H1 (cell line): ENCODE measurements around the gene ZNF747. TPM values are rescaled to one million over a fixed set of nuclear protein-coding genes. Genes with fewer than 3 reads are reported as not detected.

Source experiments
- CTCF ChIA-PET: fragments of 300-600 bp; sonication (Branson Sonifier 250); formaldehyde crosslinking; loops from one replicate; lab custom pipeline; 2021; ENCODE audit not compliant: partially characterized antibody; lab: Charles Lee
- POLR2A ChIA-PET: fragments of 300-600 bp; sonication (Branson Sonifier 250); formaldehyde crosslinking; loops from one replicate; lab custom pipeline; 2021; ENCODE audit warnings: inconsistent platforms; ENCODE audit not compliant: partially characterized antibody; lab: Charles Lee
- DNase-seq, 2 experiments: peaks; one replicate each; pipeline versions ENCODE4 v3.0.0 to v3.0.0-alpha.2; 2010 to 2022; ENCODE audit warnings: low spot score in 2 of 2, low read depth in 1 of 2, mixed read lengths in 1 of 2
- FAIRE-seq: peaks from 2 replicates; lab custom pipeline; 2011; peaks lifted over from hg19 to GRCh38; lab: Jason Lieb, UNC
- H2AFZ ChIP-seq: 2 replicates; pipeline ENCODE4 v1.8.1; 2012; ENCODE audit warnings: low read length, inconsistent platforms
- H2AK5ac ChIP-seq: 2 replicates; pipeline ENCODE4 v1.6.1; 2013; ENCODE audit warnings: low read depth, low read length
- H2BK120ac ChIP-seq: replicated peaks from 2 replicates; pipeline ENCODE3; 2013; ENCODE audit warnings: low read depth, low read length, inconsistent platforms
- H2BK12ac ChIP-seq: 2 replicates; pipeline ENCODE4 v1.6.1; 2013; ENCODE audit warnings: low read depth, low read length
- H2BK15ac ChIP-seq: 2 replicates; pipeline ENCODE4 v1.6.1; 2013; ENCODE audit warnings: low read length
- H2BK20ac ChIP-seq: 2 replicates; pipeline ENCODE4 v1.6.1; 2013; ENCODE audit warnings: low read length
- H2BK5ac ChIP-seq: 2 replicates; pipeline ENCODE4 v1.6.1; 2013; ENCODE audit warnings: low read depth, low read length
- H3K14ac ChIP-seq: 2 replicates; pipeline ENCODE4 v1.6.1; 2013; ENCODE audit warnings: inconsistent platforms; ENCODE audit not compliant: insufficient read length
- H3K18ac ChIP-seq: 2 replicates; pipeline ENCODE4 v1.6.1; 2013; ENCODE audit warnings: low read length; ENCODE audit errors: extremely low read depth
- H3K23ac ChIP-seq: 2 replicates; pipeline ENCODE4 v1.6.1; 2013; ENCODE audit warnings: inconsistent platforms; ENCODE audit not compliant: insufficient read length
- H3K23me2 ChIP-seq: 2 replicates; pipeline ENCODE4 v1.6.1; 2013; ENCODE audit warnings: low read depth, low read length
- H3K27ac ChIP-seq: 2 replicates; pipeline ENCODE4 v1.6.1; 2011; ENCODE audit warnings: low read depth, low read length, inconsistent platforms
- H3K27me3 ChIP-seq, 4 experiments: replicated peaks in 1 of 4; 1 replicate in 1 of 4; 2 replicates in 3 of 4; pipeline versions ENCODE4 v1.6.1 to v1.8.1; 2011 to 2013; ENCODE audit warnings: low read length in 3 of 4, mild to moderate bottlenecking in 3 of 4, inconsistent platforms in 2 of 4, mixed read lengths in 2 of 4, moderate library complexity in 1 of 4; ENCODE audit not compliant: control insufficient read depth in 3 of 4, insufficient read depth in 3 of 4; ENCODE audit errors: extremely low read depth in 1 of 4
- H3K36me3 ChIP-seq, 4 experiments: 2 replicates each; pipeline versions ENCODE4 v1.6.1 to v1.8.1; 2011 to 2013; ENCODE audit warnings: mild to moderate bottlenecking in 4 of 4, low read length in 3 of 4, moderate library complexity in 2 of 4, control low read depth in 1 of 4, inconsistent platforms in 1 of 4; ENCODE audit not compliant: insufficient read depth in 4 of 4, control insufficient read depth in 2 of 4
- H3K4ac ChIP-seq: replicated peaks from 2 replicates; pipeline ENCODE3; 2013; ENCODE audit warnings: low read length, low read depth, mixed read lengths, inconsistent platforms; ENCODE audit not compliant: insufficient read length
- H3K4me1 ChIP-seq, 4 experiments: replicated peaks in 1 of 4; 1 replicate in 1 of 4; 2 replicates in 3 of 4; pipeline versions ENCODE4 v1.6.1 to v1.8.1; 2011 to 2013; ENCODE audit warnings: low read length in 3 of 4, inconsistent platforms in 2 of 4, mixed read lengths in 1 of 4; ENCODE audit not compliant: insufficient read depth in 4 of 4, control insufficient read depth in 3 of 4
- H3K4me2 ChIP-seq, 2 experiments: 2 replicates each; pipeline versions ENCODE4 v1.6.1 to v1.8.1; 2011 to 2013; ENCODE audit warnings: low read depth in 2 of 2, low read length in 2 of 2, control low read depth in 1 of 2, inconsistent platforms in 1 of 2, mild to moderate bottlenecking in 1 of 2; ENCODE audit not compliant: insufficient read depth in 1 of 2
- H3K4me3 ChIP-seq, 4 experiments: fragments of 200-600, 300-600 bp in 1 of 4; sonication (generic), shearing (Covaris generic), sonication (Bioruptor Twin) in 1 of 4; 2 replicates each; pipeline versions ENCODE4 v1.5.1 to v1.8.1; 2011 to 2016; ENCODE audit warnings: low read length in 4 of 4, low read depth in 3 of 4, control low read depth in 2 of 4, inconsistent platforms in 2 of 4, mild to moderate bottlenecking in 2 of 4, mixed read lengths in 1 of 4, moderate library complexity in 1 of 4; ENCODE audit not compliant: insufficient read depth in 2 of 4; ENCODE audit errors: extremely low read depth in 1 of 4
- H3K56ac ChIP-seq: replicated peaks from 2 replicates; pipeline ENCODE3; 2013; ENCODE audit warnings: low read depth, mild to moderate bottlenecking, mixed read lengths, low read length, inconsistent platforms; ENCODE audit not compliant: insufficient read length
- H3K79me1 ChIP-seq: 2 replicates; pipeline ENCODE4 v1.6.1; 2013; ENCODE audit warnings: low read depth, low read length, control low read depth
- H3K79me2 ChIP-seq, 2 experiments: 2 replicates each; pipeline versions ENCODE4 v1.6.1 to v1.8.1; 2012 to 2013; ENCODE audit warnings: low read length in 2 of 2, mild to moderate bottlenecking in 2 of 2, inconsistent platforms in 1 of 2; ENCODE audit not compliant: insufficient read depth in 2 of 2, control insufficient read depth in 1 of 2
- H3K9ac ChIP-seq, 4 experiments: replicated peaks in 1 of 4; 1 replicate in 1 of 4; 2 replicates in 3 of 4; pipeline versions ENCODE4 v1.6.1 to v1.8.1; 2011 to 2013; ENCODE audit warnings: low read depth in 3 of 4, low read length in 3 of 4, control low read depth in 2 of 4, mild to moderate bottlenecking in 2 of 4, moderate library complexity in 2 of 4, inconsistent platforms in 1 of 4; ENCODE audit errors: extremely low read depth in 1 of 4
- H3K9me3 ChIP-seq, 2 experiments: 2 replicates each; pipeline versions ENCODE4 v1.6.1 to v1.8.1; 2012 to 2013; ENCODE audit warnings: mild to moderate bottlenecking in 2 of 2, moderate library complexity in 2 of 2, control low read depth in 1 of 2, inconsistent platforms in 1 of 2, low read depth in 1 of 2, low read length in 1 of 2, mixed read lengths in 1 of 2; ENCODE audit not compliant: insufficient read depth in 2 of 2
- H4K20me1 ChIP-seq, 2 experiments: replicated peaks in 1 of 2; 2 replicates each; pipeline versions ENCODE3 to v1.8.1; 2011 to 2013; ENCODE audit warnings: inconsistent platforms in 2 of 2, low read length in 2 of 2, mild to moderate bottlenecking in 1 of 2; ENCODE audit not compliant: insufficient read depth in 2 of 2, control insufficient read depth in 1 of 2
- H4K5ac ChIP-seq: 2 replicates; pipeline ENCODE4 v1.6.1; 2013; ENCODE audit warnings: low read length, low read depth, mixed read lengths, inconsistent platforms; ENCODE audit not compliant: insufficient read length
- H4K8ac ChIP-seq: 2 replicates; pipeline ENCODE4 v1.8.0; 2013; ENCODE audit warnings: mild to moderate bottlenecking, moderate library complexity, low read length, inconsistent platforms; ENCODE audit not compliant: insufficient read depth; ENCODE audit errors: extremely low read depth
- H4K91ac ChIP-seq: replicated peaks from 2 replicates; pipeline ENCODE3; 2013; ENCODE audit warnings: low read length, mixed read lengths, inconsistent platforms; ENCODE audit not compliant: insufficient read length
- KDM5A ChIP-seq: fragments of 200-600 bp; IDR thresholded peaks from 2 replicates; pipeline ENCODE4 v1.7.1; 2012; ENCODE audit warnings: mild to moderate bottlenecking, low read length, inconsistent platforms, mixed read lengths
- SIN3A ChIP-seq, 2 experiments: IDR thresholded peaks in 1 of 2; conservative IDR thresholded peaks in 1 of 2; 2 replicates each; pipeline ENCODE4 v1.6.1; 2011 to 2012; ENCODE audit warnings: low read length in 2 of 2, improper control_type of control experiment in 1 of 2, low read depth in 1 of 2, mild to moderate bottlenecking in 1 of 2
- polyA plus RNA-seq, 7 experiments: library from polyadenylated mRNA; depleted of rRNA in 3 of 7; stranded (reverse) in 5 of 7; unstranded in 2 of 7; fragments of >200 nt in 5 of 7; fragments of 200-250 nt in 2 of 7; gene quantifications; 1 replicate in 5 of 7; 2 replicates in 1 of 7; 4 replicates in 1 of 7; pipeline versions ENCODE4 v1.2.1 to v1.2.3, GENCODE V29; 2011 to 2013; ENCODE audit warnings: missing spikeins in 2 of 7, mixed read lengths in 2 of 7
- total RNA-seq: library from RNA; stranded (reverse); fragmentation: NEBNext Ultra II Directional; extraction: Animal tissue kit (Norgen Biotek cat#: 25700); gene quantifications from 2 replicates; pipeline ENCODE4 v1.2.1, GENCODE V29; 2021

The ZNF747 gene
- total and polyA plus RNA-seq, 2 of the 8 experiments (the other 6 are each of a cell fraction or from before 2014, with no cell fraction given), result 9.9 to 10.3 TPM

- H4K20me1 ChIP-seq, result no peaks in the 10 kb centered on the region
- H3K18ac ChIP-seq, result no peak overlapping the region
- H3K9me3 ChIP-seq, result no peaks in the 10 kb centered on the region; a peak in 1 of 4 replicates
- H3K56ac ChIP-seq, result no peak overlapping the region
- H2BK15ac ChIP-seq, result no peak overlapping the region
- H3K27me3 ChIP-seq, result no peaks in the 10 kb centered on the region
- no peak overlapping the region for H3K14ac ChIP-seq
- no peak for TF ChIP-seq KDM5A
- no peak for TF ChIP-seq SIN3A (conservative IDR thresholded peaks at IDR 0.05 in 1 of 2, IDR thresholded peaks at IDR 0.05 in 1 of 2; ENCODE audit: low read depth in 1 of 2, low read length in 2 of 2)
- TF ChIP-seq, all 59 proteins: peak for 0
- Histone ChIP-seq H3K4me2 (no peak overlapping the region), H3K79me2 (no peaks in the 10 kb centered on the region), H2BK20ac (no peak overlapping the region), H2AK5ac (no peak overlapping the region), H2BK5ac (no peak overlapping the region), H3K23me2 (no peaks in the 10 kb centered on the region), H4K5ac (no peak overlapping the region), H3K4me3 (no peak overlapping the region), H3K4ac (no peak overlapping the region), H2BK12ac (no peak overlapping the region), H3K4me1 (peaks cover 0 to 3% (median 1%) of the 10 kb centered on the region in 4 experiments; a peak in 1 of 7 replicates), H3K23ac (no peak overlapping the region), H3K36me3 (no peaks in the 10 kb centered on the region), H3K79me1 (no peaks in the 10 kb centered on the region), H4K8ac (no peak overlapping the region), H4K91ac (no peak overlapping the region), H2BK120ac (no peak overlapping the region), H3K27ac (no peak overlapping the region), H3K9ac (no peak overlapping the region), H2AFZ (no peak overlapping the region)
- FAIRE-seq (no peak), DNase-seq (no peak)
- CTCF ChIA-PET, result interaction anchor here (0.9 to 3.0 kb wide), 2 partner anchors 9 to 35 kb away, joined by 3 to 9 read pairs; no protein-coding TSS in a partner anchor
- POLR2A ChIA-PET, result interaction anchor here (1.9 kb wide), 1 partner anchor 11 kb away, joined by 3 read pairs; no protein-coding TSS in a partner anchor
These were observed 49.8 kb downstream of the ZNF747 start for GRCh38 chr16:30484887-30485286.
